ENCODE results near the gene ABLIM1. TPM values are rescaled to one million over a fixed set of nuclear protein-coding genes. Genes with fewer than 3 reads are reported as not detected.

Gene ABLIM1
- total and polyA plus RNA-seq, 2 of the 4 experiments (the other 2 are of a cell fraction), result 7.7 to 9.9 TPM

GRCh38 chr10:114402871-114403540, 255.1 kb downstream of the ABLIM1 start:
- no peak overlapping the region for H3K9ac ChIP-seq (ENCODE audit: low read depth, low read length)
- no peak for ATAC-seq (ENCODE audit: low read depth)
- CTCF ChIA-PET, result no interaction called here

More at GRCh38 chr10:114402871-114403540, 255.1 kb downstream of the ABLIM1 start:
- Histone ChIP-seq H4K8ac (ENCODE audit: low read depth in 2 of 2, low read length in 2 of 2) (no peak overlapping the region), H3K23ac (ENCODE audit: low read depth, low read length) (no peak overlapping the region), H3K9me3 (ENCODE audit: control insufficient read depth, insufficient read depth, low read length) (no peaks in the 10 kb centered on the region), H3K9me1 (ENCODE audit: insufficient read depth, low read length) (no peaks in the 10 kb centered on the region), H3K18ac (ENCODE audit: low read depth, low read length) (no peak overlapping the region), H2AK9ac (replicated peaks; ENCODE audit: low read depth, low read length, poor library complexity) (no peak overlapping the region), H3K4me2 (ENCODE audit: low read depth, low read length) (no peak overlapping the region; the same call in 1 of the 2 replicates), H4K20me1 (ENCODE audit: insufficient read depth, low read length) (no peaks in the 10 kb centered on the region), H3K4me3 (ENCODE audit: insufficient read depth, low read depth, low read length) (no peak overlapping the region), H3K4ac (ENCODE audit: low read depth, low read length) (no peak overlapping the region), H2BK20ac (ENCODE audit: low read depth, low read length) (no peak overlapping the region), H4K91ac (ENCODE audit: insufficient read depth, low read depth, low read length) (no peak overlapping the region), H3K27ac (ENCODE audit: insufficient read depth, low read length) (no peak overlapping the region), H3K36me3 (ENCODE audit: control insufficient read depth, insufficient read depth, low read length) (no peaks in the 10 kb centered on the region), H3K56ac (ENCODE audit: extremely low read depth, insufficient read depth, low read length) (no peak overlapping the region), H2BK120ac (ENCODE audit: low read depth, low read length) (no peak overlapping the region), H3K14ac (replicated peaks; ENCODE audit: low read depth, low read length) (no peak overlapping the region), H2BK15ac (ENCODE audit: low read depth, low read length) (no peak overlapping the region), H3K79me1 (ENCODE audit: low read depth in 1 of 2, low read length in 2 of 2) (no peaks in the 10 kb centered on the region), H3K4me1 (ENCODE audit: control insufficient read depth, insufficient read depth, low read length) (no peaks in the 10 kb centered on the region), H2BK5ac (ENCODE audit: low read depth, low read length, poor library complexity, severe bottlenecking) (no peak overlapping the region), H3K27me3 (ENCODE audit: control insufficient read depth, insufficient read depth, low read length) (peaks cover 50% of the 10 kb centered on the region), H2AFZ (replicated peaks; ENCODE audit: low read length, poor library complexity) (no peak overlapping the region), H4K5ac (ENCODE audit: low read depth, low read length) (no peak overlapping the region), H2AK5ac (ENCODE audit: low read depth, low read length) (no peak overlapping the region)
- intact Hi-C loops (cut with micrococcal nuclease), result no loop called here
- no peak for DNase-seq
- POLR2A ChIA-PET (ENCODE audit: unreplicated experiment), result no interaction called here
- TF ChIP-seq ELK1 (IDR thresholded peaks at IDR 0.05; ENCODE audit: borderline replicate concordance, low read depth, low read length) (no peak), CEBPB (IDR thresholded peaks at IDR 0.05; ENCODE audit: low read depth, low read length) (no peak), RFX5 (IDR thresholded peaks at IDR 0.05; ENCODE audit: low read depth, low read length) (no peak), FOS (IDR thresholded peaks at IDR 0.05; ENCODE audit: low read depth, low read length) (no peak), USF2 (IDR thresholded peaks at IDR 0.05; ENCODE audit: low read depth, low read length) (no peak), RAD21 (IDR thresholded peaks at IDR 0.05; ENCODE audit: low read length) (no peak), CHD1 (IDR thresholded peaks at IDR 0.05; ENCODE audit: low read depth, low read length) (no peak), POLR2A (IDR thresholded peaks at IDR 0.05; ENCODE audit: low read depth, low read length) (no peak), NFE2L2 (IDR thresholded peaks at IDR 0.05; ENCODE audit: low read depth, low read length) (no peak), MAZ (IDR thresholded peaks at IDR 0.05; ENCODE audit: borderline replicate concordance, low read depth, low read length) (no peak), SMC3 (IDR thresholded peaks at IDR 0.05; ENCODE audit: low read depth, low read length) (no peak), MAFK (IDR thresholded peaks at IDR 0.05; ENCODE audit: low read depth, low read length) (no peak), BHLHE40 (IDR thresholded peaks at IDR 0.05; ENCODE audit: low read depth, low read length) (no peak), CTCF (conservative IDR thresholded peaks at IDR 0.05; ENCODE audit: low read depth, low read length) (no peak), MXI1 (IDR thresholded peaks at IDR 0.05; ENCODE audit: borderline replicate concordance, low read depth, low read length) (no peak), RCOR1 (IDR thresholded peaks at IDR 0.05; ENCODE audit: insufficient replicate concordance, low read length) (no peak)
- in situ Hi-C loops (cut with MboI; ENCODE audit: low sequenced_read_pairs), result no loop called here
- WGBS, 2 experiments (ENCODE audit: extremely low coverage in 2 of 2, insufficient read length in 1 of 2), result no CpG with 5 or more reads among the region's 17 CpGs
- no TSS peak for BruUV-seq (replicated peaks)
- dilution Hi-C loops (cut with HindIII; ENCODE audit: low sequenced_read_pairs, unreplicated experiment), result no loop called here

Data from IMR-90 (cell line).